Breast epithelium (tissue), 4 donors: ENCODE measurements around the gene NTN3. TPM values are rescaled to one million over a fixed set of nuclear protein-coding genes. Genes with fewer than 3 reads are reported as not detected.

Experiments used
- DNase-seq, 2 donors: peaks; one replicate each; pipeline ENCODE4 v3.0.0-alpha.2; 2019; ENCODE audit warnings: low spot score in 2 of 2
- H3K27ac ChIP-seq, 2 donors: fragments of 200-600 bp; sonication (generic) in 1 of 2; one replicate each; pipeline ENCODE4 v1.5.1; 2016 to 2019; ENCODE audit warnings: mild to moderate bottlenecking in 1 of 2
- H3K27me3 ChIP-seq, 2 donors: fragments of 200-600 bp; sonication (generic) in 1 of 2; one replicate each; pipeline versions ENCODE4 v1.5.1 to v1.6.0; 2017 to 2019; ENCODE audit warnings: control low read depth in 1 of 2, mild to moderate bottlenecking in 1 of 2
- H3K36me3 ChIP-seq: fragments of 200-600 bp; one replicate; pipeline ENCODE4 v1.5.1; 2019
- H3K4me1 ChIP-seq, 2 donors: fragments of 200-600 bp; sonication (generic); one replicate each; pipeline ENCODE4 v1.5.1; 2016 to 2019; ENCODE audit warnings: control low read depth in 1 of 2
- H3K4me3 ChIP-seq, 3 donors: fragments of 200-600 bp; sonication (generic); 1 replicate in 2 of 3; 2 replicates in 1 of 3; pipeline ENCODE4 v1.5.1; 2016 to 2019; ENCODE audit warnings: mild to moderate bottlenecking in 3 of 3, moderate library complexity in 2 of 3
- H3K9me3 ChIP-seq, 2 donors: fragments of 200-600 bp; sonication (generic) in 1 of 2; one replicate each; pipeline ENCODE4 v1.5.1; 2016 to 2019; ENCODE audit warnings: control low read depth in 1 of 2
- CTCF ChIP-seq, 3 donors: fragments of 450-650 bp; IDR thresholded peaks; one replicate each; pipeline ENCODE4 v1.5.1; 2016 to 2017; ENCODE audit warnings: antibody characterized with exemption in 3 of 3, mild to moderate bottlenecking in 3 of 3, moderate library complexity in 3 of 3
- POLR2A ChIP-seq: fragments of 450-650 bp; IDR thresholded peaks from one replicate; pipeline ENCODE4 v1.6.1; 2016; ENCODE audit warnings: antibody characterized with exemption, mild to moderate bottlenecking, moderate library complexity
- POLR2AphosphoS5 ChIP-seq, 3 donors: sonication (generic); formaldehyde crosslinking; IDR thresholded peaks; one replicate each; pipeline ENCODE4 v1.6.1; 2017; ENCODE audit warnings: antibody characterized with exemption in 3 of 3
- intact Hi-C: fragments of 100-400 bp; cut with DNase I; formaldehyde crosslinking; loops from one replicate; pipeline ENCODE4 v1.15.1; 2023; ENCODE audit warnings: low total_unique reads
- total RNA-seq, 3 donors: library from RNA; depleted of rRNA; stranded (reverse); fragments of >200 nt; gene quantifications; one replicate each; pipeline ENCODE4 v1.1.0, GENCODE V29; 2016

The NTN3 gene
- total RNA-seq, 3 donors from 2014 or later, result not detected

- no peak for DNase-seq
Measured at GRCh38 chr16:2487517-2487842, 16.4 kb downstream of the NTN3 start.

GRCh38 chr16:2487903-2488531 is 16.9 kb downstream of the NTN3 start:
- Histone ChIP-seq H3K27ac (peak overlapping the region in 1 of 2 donors; percentile 48), H3K4me1 (peaks cover 6 to 17% of the 10 kb centered on the region in 2 donors), H3K27me3 (no peaks in the 10 kb centered on the region), H3K4me3 (no peak overlapping the region), H3K9me3 (no peaks in the 10 kb centered on the region), H3K36me3 (no peaks in the 10 kb centered on the region)
- DNase-seq, result no peak
- TF ChIP-seq POLR2A (no peak), CTCF (IDR thresholded peaks at IDR 0.05) (no peak), POLR2AphosphoS5 (IDR thresholded peaks at IDR 0.05) (no peak)
- intact Hi-C loops, result no loop called here

More at GRCh38 chr16:2487517-2487842, 16.4 kb downstream of the NTN3 start:
- Histone ChIP-seq H3K36me3 (no peaks in the 10 kb centered on the region), H3K27me3 (no peaks in the 10 kb centered on the region), H3K9me3 (no peaks in the 10 kb centered on the region), H3K4me1 (peaks cover 8 to 19% of the 10 kb centered on the region in 2 donors), H3K27ac (peak overlapping the region; percentile 48 to 90), H3K4me3 (no peak overlapping the region)
- intact Hi-C loops, result no loop called here
- no peak for TF ChIP-seq POLR2AphosphoS5 (IDR thresholded peaks at IDR 0.05)
- TF ChIP-seq CTCF (IDR thresholded peaks at IDR 0.05), result no peak
- TF ChIP-seq POLR2A, result no peak

- H3K36me3 ChIP-seq, result no peaks in the 10 kb centered on the region
- H3K9me3 ChIP-seq, result no peaks in the 10 kb centered on the region
- DNase-seq, result no peak
- peaks cover 2 to 6% of the 10 kb centered on the region in 2 donors for H3K4me1 ChIP-seq
- TF ChIP-seq CTCF (IDR thresholded peaks at IDR 0.05), result no peak
- TF ChIP-seq POLR2A, result no peak
- intact Hi-C loops, result no loop called here
- H3K27me3 ChIP-seq, result no peaks in the 10 kb centered on the region
- H3K27ac ChIP-seq, result no peak overlapping the region
- H3K4me3 ChIP-seq, result no peak overlapping the region
Measured at GRCh38 chr16:2489581-2489980, 18.5 kb downstream of the NTN3 start.

- H3K4me3 ChIP-seq, result no peak overlapping the region
- intact Hi-C loops, result no loop called here
- DNase-seq, result no peak
- H3K27me3 ChIP-seq, result no peaks in the 10 kb centered on the region
- TF ChIP-seq CTCF (IDR thresholded peaks at IDR 0.05) (no peak), POLR2AphosphoS5 (IDR thresholded peaks at IDR 0.05) (no peak), POLR2A (no peak)
- H3K27ac ChIP-seq, result no peak overlapping the region
- peaks cover 0 to 3% of the 10 kb centered on the region in 2 donors for H3K4me1 ChIP-seq
- no peaks in the 10 kb centered on the region for H3K36me3 ChIP-seq
- H3K9me3 ChIP-seq, result no peaks in the 10 kb centered on the region
Measured at GRCh38 chr16:2490190-2491105, 19.4 kb downstream of the NTN3 start.

- no peaks in the 10 kb centered on the region for H3K9me3 ChIP-seq
- H3K4me3 ChIP-seq, result no peak overlapping the region
- no peak for DNase-seq
- H3K36me3 ChIP-seq, result no peaks in the 10 kb centered on the region
- peaks cover 2 to 7% of the 10 kb centered on the region in 2 donors for H3K4me1 ChIP-seq
- no peaks in the 10 kb centered on the region for H3K27me3 ChIP-seq
- TF ChIP-seq CTCF (IDR thresholded peaks at IDR 0.05) (no peak), POLR2AphosphoS5 (IDR thresholded peaks at IDR 0.05) (no peak), POLR2A (no peak)
- no peak overlapping the region for H3K27ac ChIP-seq
- intact Hi-C loops, result loop anchor here (1.0 kb wide), 1 partner anchor 26 kb away; no protein-coding TSS in a partner anchor
Measured at GRCh38 chr16:2492292-2492691, 21.2 kb downstream of the NTN3 start.
